ENCODE results near the gene PRPF8. TPM values are rescaled to one million over a fixed set of nuclear protein-coding genes. Genes with fewer than 3 reads are reported as not detected.

The PRPF8 gene
- 100 to 1,000 TPM; 134 to 187 (median 152) TPM for total RNA-seq
- polyA plus RNA-seq, result 72.1 TPM
- long read RNA-seq, donor 1, full-length matches to known transcripts, result 6 of 89 reads
- long read RNA-seq, donor 1, partial matches to known transcripts, result 78 of 89 reads
- long read RNA-seq, donor 1, other reads (novel, unspliced or antisense), result 5 of 89 reads
- long read RNA-seq, donor 2, full-length matches to known transcripts, result 11 of 40 reads
- long read RNA-seq, donor 2, partial matches to known transcripts, result 27 of 40 reads
- long read RNA-seq, donor 2, other reads (novel, unspliced or antisense), result 2 of 40 reads
- long read RNA-seq, donor 3, full-length matches to known transcripts, result 3 of 181 reads
- long read RNA-seq, donor 3, partial matches to known transcripts, result 168 of 181 reads
- long read RNA-seq, donor 3, other reads (novel, unspliced or antisense), result 10 of 181 reads
- long read RNA-seq, donor 4, full-length matches to known transcripts, result 8 of 48 reads
- long read RNA-seq, donor 4, partial matches to known transcripts, result 39 of 48 reads
- long read RNA-seq, donor 4, other reads (novel, unspliced or antisense), result 1 of 48 reads

DNA sequence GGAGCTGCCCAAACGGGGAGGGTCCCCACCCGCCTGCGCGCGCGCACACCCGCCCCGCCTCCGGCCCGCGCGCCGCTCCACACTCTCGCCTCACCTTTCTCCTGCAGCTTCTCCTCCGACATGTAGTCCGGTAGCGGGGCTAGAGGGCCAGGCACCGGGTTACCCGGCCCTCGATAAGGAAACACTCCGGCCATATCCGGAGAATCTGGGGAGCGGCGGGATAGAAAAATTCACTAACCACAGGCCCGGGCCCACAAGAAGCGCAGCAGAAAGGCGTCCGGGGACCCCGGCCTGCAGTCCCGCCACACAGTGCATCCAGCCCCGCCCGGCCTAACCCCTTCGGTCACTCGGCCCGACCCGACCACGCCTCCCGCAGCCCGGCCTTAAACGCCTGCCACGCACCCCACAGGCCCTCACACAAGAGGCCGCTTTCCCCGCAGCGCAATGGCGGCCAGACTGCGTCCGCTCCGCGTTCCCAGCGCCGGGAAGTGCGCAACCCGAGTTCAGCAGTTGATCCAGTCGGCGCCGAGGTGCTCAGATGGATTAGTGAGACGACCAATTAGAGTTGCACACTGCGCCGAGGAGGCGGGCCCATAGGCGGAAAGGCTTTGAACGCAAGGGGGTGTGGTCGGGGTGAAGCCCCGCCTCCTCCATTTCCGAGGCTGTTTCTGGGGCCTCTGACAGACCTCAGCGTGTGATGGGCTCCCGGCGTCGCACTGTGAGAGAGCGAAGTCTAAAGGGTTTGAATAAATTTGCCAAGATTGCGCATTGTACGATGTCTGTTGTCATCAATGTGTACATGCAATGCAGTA is at the start of gene PRPF8:
TSS of gene PRPF8 (minus strand) at position 490 of the 812 bp plus-strand sequence. CDS start at position 194, 296 bp downstream.
- DNase-seq (peak; percentile 97 to 99 (median 99)), ATAC-seq (peak; percentile 100)
- Histone ChIP-seq H3K27ac (ENCODE audit: low read length) (peak within 1 kb of the TSS; percentile 87), H3K4me1 (ENCODE audit: control insufficient read depth, insufficient read depth, low read length) (peaks cover 4% of the 10 kb centered on the region), H3K27me3 (ENCODE audit: control insufficient read depth, insufficient read depth) (no peaks in the 10 kb centered on the region), H3K9me3 (ENCODE audit: control insufficient read depth, low read length) (no peaks in the 10 kb centered on the region), H3K4me3 (ENCODE audit: low read length) (peak within 1 kb of the TSS; percentile 93)
- intact Hi-C loops (cut with DNase I), result no loop called here
- under 1% methylated on average over 72 of the region's 72 CpGs for WGBS

GRCh38 chr17:1733759-1734158 is 49.1 kb upstream of the PRPF8 start:
- peaks cover 7% of the 10 kb centered on the region for H3K4me1 ChIP-seq (ENCODE audit: control insufficient read depth, insufficient read depth, low read length)
- no peak overlapping the region for H3K27ac ChIP-seq (ENCODE audit: low read length)
- no peak for ATAC-seq
- intact Hi-C loops (cut with DNase I), result no loop called here
- DNase-seq, result peak in 1 of 3 donors; percentile 53
- no peaks in the 10 kb centered on the region for H3K9me3 ChIP-seq (ENCODE audit: control insufficient read depth, low read length)
- no peak overlapping the region for H3K4me3 ChIP-seq (ENCODE audit: low read length)
- no peaks in the 10 kb centered on the region for H3K27me3 ChIP-seq (ENCODE audit: control insufficient read depth, insufficient read depth)
- WGBS, result 96% methylated on average over 38 of the region's 38 CpGs

DNA sequence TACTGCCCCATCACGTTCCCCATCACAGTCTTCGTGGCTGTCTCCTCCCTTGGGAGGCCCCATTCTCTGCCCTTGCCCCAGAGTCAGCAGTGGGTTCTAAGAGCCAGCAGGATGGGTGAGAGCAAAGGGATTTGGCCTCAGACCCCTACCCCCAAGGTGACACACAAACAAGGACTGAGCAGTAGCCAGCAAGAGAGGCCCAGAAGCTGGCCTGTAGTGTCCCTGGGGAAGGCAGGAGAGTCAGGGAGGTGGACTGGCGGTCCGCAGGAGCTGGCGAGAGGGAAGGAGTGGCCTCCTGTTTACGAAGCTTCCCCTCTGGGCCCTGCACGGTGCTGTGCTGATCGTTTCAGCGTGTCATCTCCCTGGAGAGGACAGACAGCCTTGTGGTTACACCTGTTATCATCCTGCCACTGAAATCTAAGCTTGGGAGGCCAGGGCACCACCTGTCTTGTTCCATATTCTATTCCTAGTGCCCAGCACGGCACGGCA is 48.2 kb upstream of the PRPF8 start:
- WGBS, result 71% methylated on average over 11 of the region's 11 CpGs
- no peak overlapping the region for H3K27ac ChIP-seq (ENCODE audit: low read length)
- intact Hi-C loops (cut with DNase I), result no loop called here

DNA sequence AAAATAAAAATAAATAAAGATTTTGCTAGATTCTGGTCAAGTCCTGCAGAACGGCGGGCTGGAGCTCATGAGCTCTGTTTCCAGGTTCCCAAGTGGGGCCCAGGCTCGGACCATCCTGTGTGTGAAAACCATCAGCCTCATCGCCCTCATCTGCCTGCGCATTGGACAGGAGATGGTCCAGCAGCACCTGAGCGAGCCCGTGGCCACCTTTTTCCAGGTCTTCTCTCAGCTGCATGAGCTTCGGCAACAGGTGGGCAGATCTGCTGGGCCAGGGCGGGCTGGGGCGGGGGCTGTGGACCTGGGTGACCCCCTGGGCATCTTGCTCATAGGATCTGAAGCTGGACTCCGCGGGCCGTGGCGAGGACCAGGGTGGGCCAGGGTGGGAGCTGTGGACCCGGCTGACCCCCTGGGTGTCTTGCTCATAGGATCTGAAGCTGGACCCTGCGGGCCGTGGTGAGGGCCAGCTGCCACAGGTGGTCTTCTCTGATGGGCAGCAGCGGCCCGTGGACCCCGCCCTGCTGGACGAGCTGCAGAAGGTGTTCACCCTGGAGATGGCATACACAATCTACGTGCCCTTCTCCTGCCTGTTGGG is 47.7 kb upstream of the PRPF8 start:
- Histone ChIP-seq H3K27ac (ENCODE audit: low read length) (no peak overlapping the region), H3K4me3 (ENCODE audit: low read length) (no peak overlapping the region), H3K4me1 (ENCODE audit: control insufficient read depth, insufficient read depth, low read length) (peaks cover 7% of the 10 kb centered on the region), H3K27me3 (ENCODE audit: control insufficient read depth, insufficient read depth) (no peaks in the 10 kb centered on the region), H3K9me3 (ENCODE audit: control insufficient read depth, low read length) (no peaks in the 10 kb centered on the region)
- 91% methylated on average over 22 of the region's 22 CpGs for WGBS
- intact Hi-C loops (cut with DNase I), result no loop called here
- ATAC-seq, result no peak
- peak in 1 of 3 donors; percentile 60 for DNase-seq

More for the DNA sequence above, 48.2 kb upstream of the PRPF8 start:
- no peak for DNase-seq
- H3K4me3 ChIP-seq (ENCODE audit: low read length), result no peak overlapping the region
- peaks cover 7% of the 10 kb centered on the region for H3K4me1 ChIP-seq (ENCODE audit: control insufficient read depth, insufficient read depth, low read length)
- H3K9me3 ChIP-seq (ENCODE audit: control insufficient read depth, low read length), result no peaks in the 10 kb centered on the region
- ATAC-seq, result no peak
- H3K27me3 ChIP-seq (ENCODE audit: control insufficient read depth, insufficient read depth), result no peaks in the 10 kb centered on the region

DNA sequence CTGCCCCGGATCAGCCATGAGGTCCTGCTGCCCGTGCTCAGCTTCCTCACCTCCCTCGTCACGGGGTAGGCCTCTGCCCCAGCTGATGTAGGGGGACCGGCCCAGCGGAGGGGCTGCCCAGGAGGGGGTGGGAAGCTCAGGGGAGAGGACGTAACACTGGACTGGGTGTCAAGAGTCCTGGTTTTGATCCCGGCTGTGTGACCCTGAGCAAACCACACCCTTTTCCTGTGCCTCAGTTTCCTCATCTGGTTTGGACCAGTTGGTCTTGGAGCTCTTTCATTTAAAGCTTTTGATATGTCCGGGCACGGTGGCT is 46.5 kb upstream of the PRPF8 start:
- H3K4me1 ChIP-seq (ENCODE audit: control insufficient read depth, insufficient read depth, low read length), result peaks cover under 1% of the 10 kb centered on the region
- H3K9me3 ChIP-seq (ENCODE audit: control insufficient read depth, low read length), result no peaks in the 10 kb centered on the region
- ATAC-seq, result no peak
- no peaks in the 10 kb centered on the region for H3K27me3 ChIP-seq (ENCODE audit: control insufficient read depth, insufficient read depth)
- intact Hi-C loops (cut with DNase I), result no loop called here
- no peak for DNase-seq
- no peak overlapping the region for H3K27ac ChIP-seq (ENCODE audit: low read length)
- no peak overlapping the region for H3K4me3 ChIP-seq (ENCODE audit: low read length)
- 88% methylated on average over 10 of the region's 10 CpGs for WGBS

GRCh38 chr17:1730326-1731193 is 45.9 kb upstream of the PRPF8 start:
- Histone ChIP-seq H3K9me3 (ENCODE audit: control insufficient read depth, low read length) (no peaks in the 10 kb centered on the region), H3K4me3 (ENCODE audit: low read length) (no peak overlapping the region), H3K4me1 (ENCODE audit: control insufficient read depth, insufficient read depth, low read length) (peaks cover under 1% of the 10 kb centered on the region), H3K27ac (ENCODE audit: low read length) (peak overlapping the region; percentile 42), H3K27me3 (ENCODE audit: control insufficient read depth, insufficient read depth) (no peaks in the 10 kb centered on the region)
- DNase-seq (peak; percentile 89 to 96 (median 94)), ATAC-seq (peak; percentile 75 to 78)
- intact Hi-C loops (cut with DNase I), result no loop called here
- 70% methylated on average over 40 of the region's 40 CpGs for WGBS

DNA sequence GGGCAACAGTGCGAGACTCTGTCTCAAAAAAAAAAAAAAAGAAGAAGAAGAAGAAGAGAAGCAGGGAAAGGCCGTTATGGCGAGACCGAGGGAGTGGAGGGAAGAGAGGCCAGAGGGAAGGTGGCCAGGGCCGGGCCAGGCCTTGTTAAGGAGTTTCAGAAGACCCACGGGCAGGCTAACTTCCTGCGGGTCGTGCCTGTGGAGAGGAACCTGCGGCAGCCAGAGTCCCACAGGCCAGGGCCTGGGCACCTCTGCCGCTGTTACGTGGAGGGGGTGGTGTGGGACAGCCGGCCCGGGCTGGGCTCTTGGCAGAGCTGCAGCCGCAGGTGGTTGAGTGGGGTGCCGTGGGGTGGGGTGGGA is 45.3 kb upstream of the PRPF8 start:
- ATAC-seq (peak in 1 of 2 donors; percentile 25), DNase-seq (peak in 1 of 3 donors; percentile 68)
- H3K4me3 ChIP-seq (ENCODE audit: low read length), result no peak overlapping the region
- H3K27me3 ChIP-seq (ENCODE audit: control insufficient read depth, insufficient read depth), result no peaks in the 10 kb centered on the region
- intact Hi-C loops (cut with DNase I), result loop anchor here in 1 of 4 donors (5.0 kb wide), 1 partner anchor 47 kb away; no protein-coding TSS in a partner anchor
- no peaks in the 10 kb centered on the region for H3K9me3 ChIP-seq (ENCODE audit: control insufficient read depth, low read length)
- peak overlapping the region; percentile 42 for H3K27ac ChIP-seq (ENCODE audit: low read length)
- 41% methylated on average over 15 of the region's 15 CpGs for WGBS
- H3K4me1 ChIP-seq (ENCODE audit: control insufficient read depth, insufficient read depth, low read length), result peaks cover 5% of the 10 kb centered on the region

- intact Hi-C loops (cut with DNase I), result loop anchor here in 1 of 4 donors (5.0 kb wide), 1 partner anchor 49 kb away; no protein-coding TSS in a partner anchor
- ATAC-seq (no peak), DNase-seq (peak in 2 of 3 donors; percentile 40 to 57)
- H3K27me3 ChIP-seq (ENCODE audit: control insufficient read depth, insufficient read depth), result no peaks in the 10 kb centered on the region
- peaks cover 8% of the 10 kb centered on the region for H3K4me1 ChIP-seq (ENCODE audit: control insufficient read depth, insufficient read depth, low read length)
- 90% methylated on average over 28 of the region's 28 CpGs for WGBS
- no peaks in the 10 kb centered on the region for H3K9me3 ChIP-seq (ENCODE audit: control insufficient read depth, low read length)
- no peak overlapping the region for H3K27ac ChIP-seq (ENCODE audit: low read length)
- H3K4me3 ChIP-seq (ENCODE audit: low read length), result no peak overlapping the region
These were observed 43.4 kb upstream of the PRPF8 start for GRCh38 chr17:1727876-1728630.

GRCh38 chr17:1727258-1727789 is 42.7 kb upstream of the PRPF8 start:
- no peaks in the 10 kb centered on the region for H3K27me3 ChIP-seq (ENCODE audit: control insufficient read depth, insufficient read depth)
- ATAC-seq (no peak), DNase-seq (peak in 2 of 3 donors; percentile 51 to 53)
- no peaks in the 10 kb centered on the region for H3K9me3 ChIP-seq (ENCODE audit: control insufficient read depth, low read length)
- H3K4me1 ChIP-seq (ENCODE audit: control insufficient read depth, insufficient read depth, low read length), result peaks cover 9% of the 10 kb centered on the region
- 93% methylated on average over 21 of the region's 21 CpGs for WGBS
- H3K4me3 ChIP-seq (ENCODE audit: low read length), result no peak overlapping the region
- H3K27ac ChIP-seq (ENCODE audit: low read length), result no peak overlapping the region
- intact Hi-C loops (cut with DNase I), result loop anchor here in 1 of 4 donors (5.0 kb wide), 1 partner anchor 50 kb away; no protein-coding TSS in a partner anchor
